WTC11 (cell line): ENCODE data around the gene SYT17. TPM values are rescaled to one million over a fixed set of nuclear protein-coding genes. Genes with fewer than 3 reads are reported as not detected.
A peak's percentile ranks its signal among the peaks of the same experiment; 100 is the strongest.

ENCODE experiments used
- ATAC-seq: fragments of 200-7000 bp; cut with Tn5 transposase; 2 replicates; pipeline ENCODE4 v1.10.0; 2021; ENCODE audit warnings: mild to moderate bottlenecking, moderate library complexity
- CTCF ChIA-PET: fragments of 300-600 bp; sonication (Branson Sonifier 250); formaldehyde crosslinking; loops from one replicate; lab custom pipeline; 2021; ENCODE audit warnings: antibody characterized with exemption; lab: Charles Lee
- POLR2A ChIA-PET: fragments of 350-600 bp; sonication (Branson Sonifier 250); formaldehyde crosslinking; loops from one replicate; lab custom pipeline; 2021; ENCODE audit warnings: antibody characterized with exemption; lab: Charles Lee
- DNase-seq: peaks from one replicate; pipeline ENCODE4 v3.0.0; 2021; ENCODE audit warnings: low spot score
- H3K27ac Mint-ChIP-seq: 2 replicates; pipeline ENCODE4 v1.8.0; 2021; ENCODE audit warnings: mixed read lengths
- H3K27me3 Mint-ChIP-seq: 2 replicates; pipeline ENCODE4 v1.8.0; 2021; ENCODE audit warnings: low read depth, mild to moderate bottlenecking, moderate library complexity, mixed read lengths
- H3K36me3 Mint-ChIP-seq: 2 replicates; pipeline ENCODE4 v1.8.0; 2021; ENCODE audit warnings: mixed read lengths
- H3K4me1 Mint-ChIP-seq: 2 replicates; pipeline ENCODE4 v1.8.0; 2022; ENCODE audit warnings: mixed read lengths
- H3K4me3 Mint-ChIP-seq: 2 replicates; pipeline ENCODE4 v1.8.0; 2021; ENCODE audit warnings: mild to moderate bottlenecking, moderate library complexity, mixed read lengths
- H3K9me3 Mint-ChIP-seq: 2 replicates; pipeline ENCODE4 v1.8.0; 2021; ENCODE audit warnings: mixed read lengths
- ATF6 ChIP-seq: sonication (generic); formaldehyde crosslinking; IDR thresholded peaks from 2 replicates; pipeline ENCODE4 v1.8.1; 2023; ENCODE audit warnings: mild to moderate bottlenecking, missing genetic modification reagents
- MAX ChIP-seq: sonication (generic); formaldehyde crosslinking; IDR thresholded peaks from 2 replicates; pipeline ENCODE4 v1.8.0; 2022; ENCODE audit warnings: mild to moderate bottlenecking, missing genetic modification reagents
- MYBL2 ChIP-seq: sonication (generic); formaldehyde crosslinking; IDR thresholded peaks from 2 replicates; pipeline ENCODE4 v1.8.1; 2023; ENCODE audit warnings: mild to moderate bottlenecking, moderate library complexity, missing genetic modification reagents
- NFATC4 ChIP-seq: fragments of 250-450 bp; sonication (Bioruptor Pico); IDR thresholded peaks from 2 replicates; pipeline ENCODE4 v1.9.0; 2021; ENCODE audit warnings: mild to moderate bottlenecking
- NFE2L1 ChIP-seq: sonication (generic); formaldehyde crosslinking; IDR thresholded peaks from 2 replicates; pipeline ENCODE4 v1.8.1; 2023; ENCODE audit warnings: missing genetic modification reagents
- NR3C1 ChIP-seq: sonication (generic); formaldehyde crosslinking; conservative IDR thresholded peaks from 2 replicates; pipeline ENCODE4 v1.8.1; 2023; ENCODE audit warnings: low read depth, mild to moderate bottlenecking, missing genetic modification reagents
- RORB ChIP-seq: fragments of 250-450 bp; sonication (Bioruptor Pico); IDR thresholded peaks from 2 replicates; pipeline ENCODE4 v1.9.0; 2021; ENCODE audit warnings: mild to moderate bottlenecking
- SMAD4 ChIP-seq: sonication (generic); formaldehyde crosslinking; IDR thresholded peaks from 2 replicates; pipeline ENCODE4 v1.8.0; 2022; ENCODE audit warnings: mild to moderate bottlenecking, missing genetic modification reagents
- SP1 ChIP-seq: sonication (generic); formaldehyde crosslinking; conservative IDR thresholded peaks from 2 replicates; pipeline ENCODE4 v1.8.1; 2022; ENCODE audit warnings: missing genetic modification reagents
- ZNF138 ChIP-seq: sonication (generic); formaldehyde crosslinking; conservative IDR thresholded peaks from 2 replicates; pipeline ENCODE4 v1.8.1; 2022; ENCODE audit warnings: mild to moderate bottlenecking, moderate library complexity, missing genetic modification reagents
- ZNF219 ChIP-seq: sonication (generic); formaldehyde crosslinking; IDR thresholded peaks from 2 replicates; pipeline ENCODE4 v1.8.0; 2023; ENCODE audit warnings: missing genetic modification reagents, mild to moderate bottlenecking, borderline replicate concordance
- ZNF396 ChIP-seq: fragments of 250-450 bp; sonication (Bioruptor Pico); IDR thresholded peaks from 2 replicates; pipeline ENCODE4 v1.8.0; 2021; ENCODE audit warnings: mild to moderate bottlenecking, moderate library complexity, borderline replicate concordance
- ZNF423 ChIP-seq: fragments of 250-450 bp; sonication (Bioruptor Pico); IDR thresholded peaks from 2 replicates; pipeline ENCODE4 v2.1.2; 2022; ENCODE audit warnings: mild to moderate bottlenecking, moderate library complexity
- total RNA-seq: library from RNA; stranded (reverse); gene quantifications from 3 replicates; pipeline ENCODE4 v1.2.3, GENCODE V29; 2021
- TF ChIP-seq, protein P1 (sequence below): sonication (generic); formaldehyde crosslinking; IDR thresholded peaks from 2 replicates; pipeline ENCODE4 v1.8.1; 2022; ENCODE audit warnings: mild to moderate bottlenecking, missing genetic modification reagents, moderate library complexity, borderline replicate concordance
- TF ChIP-seq, protein P2 (sequence below): sonication (generic); formaldehyde crosslinking; IDR thresholded peaks from 2 replicates; pipeline ENCODE4 v1.8.1; 2023; ENCODE audit warnings: mild to moderate bottlenecking, missing genetic modification reagents, moderate library complexity
- TF ChIP-seq, protein P3 (sequence below): fragments of 250-450 bp; sonication (Bioruptor Pico); IDR thresholded peaks from 2 replicates; pipeline ENCODE4 v1.9.0; 2021; ENCODE audit warnings: mild to moderate bottlenecking
- TF ChIP-seq, protein P4 (sequence below): sonication (generic); formaldehyde crosslinking; IDR thresholded peaks from 2 replicates; pipeline ENCODE4 v1.8.1; 2023; ENCODE audit warnings: mild to moderate bottlenecking, missing genetic modification reagents, moderate library complexity

SYT17 gene
- total RNA-seq, 1 experiment from 2014 or later = 5.5 TPM

DNA sequence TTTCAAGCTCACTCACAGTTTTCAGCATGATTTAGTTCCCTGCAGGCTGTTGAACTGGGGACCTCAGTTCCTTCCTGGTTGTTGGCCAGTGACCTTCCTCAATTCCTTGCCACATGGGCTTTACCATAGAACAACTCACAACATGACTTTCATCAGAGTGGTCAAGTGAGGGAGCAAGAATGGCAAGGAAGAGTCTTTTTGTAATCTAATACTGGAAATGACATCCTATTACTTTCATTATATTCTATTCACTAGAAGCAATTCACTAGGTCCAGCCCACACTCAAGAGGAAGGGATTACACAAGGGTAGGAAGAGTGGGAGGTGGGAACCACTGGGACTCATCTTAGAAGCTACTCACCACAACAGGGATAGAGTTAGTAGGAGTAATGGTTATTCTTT, 57.6 kb downstream of the SYT17 start:
- POLR2A ChIA-PET = no interaction called here
- ATAC-seq = no peak
- Mint-ChIP-seq H3K27me3 (no peaks in the 10 kb centered on the region; the same call in 1 of the 2 replicates), H3K4me3 (no peak overlapping the region), H3K9me3 (peaks cover 15% of the 10 kb centered on the region), H3K36me3 (peaks cover 21% of the 10 kb centered on the region), H3K27ac (no peak overlapping the region), H3K4me1 (peaks cover 9% of the 10 kb centered on the region)
- DNase-seq = no peak
- no peak for TF ChIP-seq ZNF219 (CRISPR knock-in tag)
- no peak for TF ChIP-seq ZNF138
- no peak for TF ChIP-seq MYBL2 (CRISPR knock-in tag)
- TF ChIP-seq, protein P1, sequence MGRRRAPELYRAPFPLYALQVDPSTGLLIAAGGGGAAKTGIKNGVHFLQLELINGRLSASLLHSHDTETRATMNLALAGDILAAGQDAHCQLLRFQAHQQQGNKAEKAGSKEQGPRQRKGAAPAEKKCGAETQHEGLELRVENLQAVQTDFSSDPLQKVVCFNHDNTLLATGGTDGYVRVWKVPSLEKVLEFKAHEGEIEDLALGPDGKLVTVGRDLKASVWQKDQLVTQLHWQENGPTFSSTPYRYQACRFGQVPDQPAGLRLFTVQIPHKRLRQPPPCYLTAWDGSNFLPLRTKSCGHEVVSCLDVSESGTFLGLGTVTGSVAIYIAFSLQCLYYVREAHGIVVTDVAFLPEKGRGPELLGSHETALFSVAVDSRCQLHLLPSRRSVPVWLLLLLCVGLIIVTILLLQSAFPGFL (CRISPR knock-in tag) = no peak
- no peak for TF ChIP-seq RORB (CRISPR knock-in tag)
- no peak for TF ChIP-seq ZNF396 (CRISPR knock-in tag)
- TF ChIP-seq SMAD4 (CRISPR knock-in tag) = no peak
- TF ChIP-seq NFE2L1 = no peak
- no peak for TF ChIP-seq NFATC4 (CRISPR knock-in tag)
- no peak for TF ChIP-seq ZNF423 (CRISPR knock-in tag)
- TF ChIP-seq, protein P2, sequence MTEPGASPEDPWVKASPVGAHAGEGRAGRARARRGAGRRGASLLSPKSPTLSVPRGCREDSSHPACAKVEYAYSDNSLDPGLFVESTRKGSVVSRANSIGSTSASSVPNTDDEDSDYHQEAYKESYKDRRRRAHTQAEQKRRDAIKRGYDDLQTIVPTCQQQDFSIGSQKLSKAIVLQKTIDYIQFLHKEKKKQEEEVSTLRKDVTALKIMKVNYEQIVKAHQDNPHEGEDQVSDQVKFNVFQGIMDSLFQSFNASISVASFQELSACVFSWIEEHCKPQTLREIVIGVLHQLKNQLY (CRISPR knock-in tag) = no peak
- no peak for TF ChIP-seq ATF6 (CRISPR knock-in tag)
- TF ChIP-seq SP1 (CRISPR knock-in tag) = no peak
- CTCF ChIA-PET = interaction anchor here (1.0 kb wide), 1 partner anchor 62 kb away, joined by 4 read pairs; no protein-coding TSS in a partner anchor

DNA sequence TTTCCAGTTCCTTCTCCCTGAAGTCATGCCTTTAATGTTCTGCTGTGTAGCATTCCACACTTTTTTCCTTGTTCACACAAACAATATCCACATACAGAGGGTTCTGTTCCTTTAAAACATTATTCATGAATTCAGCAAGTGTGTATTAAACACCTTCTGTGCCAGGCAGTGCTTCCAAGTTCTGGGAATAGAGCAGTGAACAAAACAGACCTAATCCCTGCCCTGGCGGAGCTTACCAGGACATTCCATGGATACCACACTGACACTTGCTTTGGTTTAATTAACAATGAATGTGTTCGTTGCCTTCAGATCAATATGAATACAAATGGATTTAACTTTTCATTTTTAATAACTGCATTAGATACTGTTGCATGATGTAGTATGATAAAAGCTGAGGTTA, 59.6 kb downstream of the SYT17 start:
- no peak overlapping the region; the same call in 1 of the 2 replicates for H3K27ac Mint-ChIP-seq
- DNase-seq (no peak), ATAC-seq (peak; percentile 48; the same call in 1 of the 2 replicates)
- TF ChIP-seq, protein P3, sequence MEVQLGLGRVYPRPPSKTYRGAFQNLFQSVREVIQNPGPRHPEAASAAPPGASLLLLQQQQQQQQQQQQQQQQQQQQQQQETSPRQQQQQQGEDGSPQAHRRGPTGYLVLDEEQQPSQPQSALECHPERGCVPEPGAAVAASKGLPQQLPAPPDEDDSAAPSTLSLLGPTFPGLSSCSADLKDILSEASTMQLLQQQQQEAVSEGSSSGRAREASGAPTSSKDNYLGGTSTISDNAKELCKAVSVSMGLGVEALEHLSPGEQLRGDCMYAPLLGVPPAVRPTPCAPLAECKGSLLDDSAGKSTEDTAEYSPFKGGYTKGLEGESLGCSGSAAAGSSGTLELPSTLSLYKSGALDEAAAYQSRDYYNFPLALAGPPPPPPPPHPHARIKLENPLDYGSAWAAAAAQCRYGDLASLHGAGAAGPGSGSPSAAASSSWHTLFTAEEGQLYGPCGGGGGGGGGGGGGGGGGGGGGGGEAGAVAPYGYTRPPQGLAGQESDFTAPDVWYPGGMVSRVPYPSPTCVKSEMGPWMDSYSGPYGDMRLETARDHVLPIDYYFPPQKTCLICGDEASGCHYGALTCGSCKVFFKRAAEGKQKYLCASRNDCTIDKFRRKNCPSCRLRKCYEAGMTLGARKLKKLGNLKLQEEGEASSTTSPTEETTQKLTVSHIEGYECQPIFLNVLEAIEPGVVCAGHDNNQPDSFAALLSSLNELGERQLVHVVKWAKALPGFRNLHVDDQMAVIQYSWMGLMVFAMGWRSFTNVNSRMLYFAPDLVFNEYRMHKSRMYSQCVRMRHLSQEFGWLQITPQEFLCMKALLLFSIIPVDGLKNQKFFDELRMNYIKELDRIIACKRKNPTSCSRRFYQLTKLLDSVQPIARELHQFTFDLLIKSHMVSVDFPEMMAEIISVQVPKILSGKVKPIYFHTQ (CRISPR knock-in tag) = no peak
- TF ChIP-seq RORB (CRISPR knock-in tag) (no peak), NR3C1 (CRISPR knock-in tag) (no peak)
- no peaks in the 10 kb centered on the region; the same call in 1 of the 2 replicates for H3K27me3 Mint-ChIP-seq
- ChIA-PET POLR2A (no interaction called here), CTCF (interaction anchor here (0.7 to 2.3 kb wide), 3 partner anchors 48 to 219 kb away, joined by 3 to 5 read pairs (median 5); no protein-coding TSS in a partner anchor)
- peaks cover 14% of the 10 kb centered on the region for H3K4me1 Mint-ChIP-seq
- peaks cover 15% of the 10 kb centered on the region for H3K9me3 Mint-ChIP-seq
- H3K36me3 Mint-ChIP-seq = peaks cover 21% of the 10 kb centered on the region
- no peak overlapping the region for H3K4me3 Mint-ChIP-seq

DNA sequence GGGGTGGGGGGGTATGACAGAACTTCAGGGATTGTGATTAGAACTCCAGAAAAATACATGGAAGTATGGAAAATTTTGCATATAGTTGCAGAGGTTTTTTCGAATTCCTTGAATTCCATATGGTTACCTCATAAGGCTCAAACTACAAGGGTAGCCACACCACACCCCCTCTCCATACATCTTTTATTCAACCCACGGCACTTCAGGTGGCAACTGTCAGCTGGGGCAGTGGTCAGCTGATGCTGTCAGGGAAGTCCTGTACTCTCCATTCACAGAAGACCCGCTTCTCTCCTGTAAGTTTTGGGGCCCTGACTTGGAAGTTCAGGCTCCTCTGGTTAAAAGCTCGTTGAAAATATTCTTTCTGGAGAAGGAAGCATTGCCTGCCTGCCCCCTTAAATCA, 60.0 kb downstream of the SYT17 start:
- ChIA-PET POLR2A (no interaction called here), CTCF (interaction anchor here (0.7 to 2.3 kb wide), 3 partner anchors 49 to 220 kb away, joined by 3 to 5 read pairs (median 5); no protein-coding TSS in a partner anchor)
- H3K9me3 Mint-ChIP-seq = peaks cover 15% of the 10 kb centered on the region
- H3K4me1 Mint-ChIP-seq = peaks cover 14% of the 10 kb centered on the region
- H3K27ac Mint-ChIP-seq = no peak overlapping the region
- H3K4me3 Mint-ChIP-seq = no peak overlapping the region
- peaks cover 21% of the 10 kb centered on the region for H3K36me3 Mint-ChIP-seq
- ATAC-seq (no peak), DNase-seq (no peak)
- no peak for TF ChIP-seq MAX (CRISPR knock-in tag)
- TF ChIP-seq, protein P4, sequence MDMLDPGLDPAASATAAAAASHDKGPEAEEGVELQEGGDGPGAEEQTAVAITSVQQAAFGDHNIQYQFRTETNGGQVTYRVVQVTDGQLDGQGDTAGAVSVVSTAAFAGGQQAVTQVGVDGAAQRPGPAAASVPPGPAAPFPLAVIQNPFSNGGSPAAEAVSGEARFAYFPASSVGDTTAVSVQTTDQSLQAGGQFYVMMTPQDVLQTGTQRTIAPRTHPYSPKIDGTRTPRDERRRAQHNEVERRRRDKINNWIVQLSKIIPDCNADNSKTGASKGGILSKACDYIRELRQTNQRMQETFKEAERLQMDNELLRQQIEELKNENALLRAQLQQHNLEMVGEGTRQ (CRISPR knock-in tag) = peak; percentile 8; the same call in 1 of the 2 replicates
- no peaks in the 10 kb centered on the region; the same call in 1 of the 2 replicates for H3K27me3 Mint-ChIP-seq
